Upper lobe of left lung (tissue), 4 donors: Measurements from ENCODE around the gene PRH2.

Experiments
- EP300 ChIP-seq, 4 donors: sonication (generic); formaldehyde crosslinking; IDR thresholded peaks; one replicate each; pipeline ENCODE4 v1.5.1; 2017; ENCODE audit warnings: antibody characterized with exemption in 4 of 4, control low read depth in 2 of 4
- POLR2A ChIP-seq, 4 donors: fragments of 450-650 bp; IDR thresholded peaks; one replicate each; pipeline ENCODE4 v1.5.1; 2016 to 2017; ENCODE audit warnings: antibody characterized with exemption in 4 of 4, mild to moderate bottlenecking in 2 of 4
- POLR2AphosphoS5 ChIP-seq, 2 donors: sonication (generic); formaldehyde crosslinking; IDR thresholded peaks; one replicate each; pipeline ENCODE4 v1.5.1; 2017; ENCODE audit warnings: antibody characterized with exemption in 2 of 2
- TF ChIP-seq, protein P1 (sequence below), 6 experiments: fragments of 450-650 bp in 4 of 6; fragments of 200-600 bp in 2 of 6; sonication (generic) in 2 of 6; IDR thresholded peaks; one replicate each; pipeline ENCODE4 v1.5.1; 2016 to 2019; ENCODE audit warnings: antibody characterized with exemption in 6 of 6

- TF ChIP-seq, protein P1, sequence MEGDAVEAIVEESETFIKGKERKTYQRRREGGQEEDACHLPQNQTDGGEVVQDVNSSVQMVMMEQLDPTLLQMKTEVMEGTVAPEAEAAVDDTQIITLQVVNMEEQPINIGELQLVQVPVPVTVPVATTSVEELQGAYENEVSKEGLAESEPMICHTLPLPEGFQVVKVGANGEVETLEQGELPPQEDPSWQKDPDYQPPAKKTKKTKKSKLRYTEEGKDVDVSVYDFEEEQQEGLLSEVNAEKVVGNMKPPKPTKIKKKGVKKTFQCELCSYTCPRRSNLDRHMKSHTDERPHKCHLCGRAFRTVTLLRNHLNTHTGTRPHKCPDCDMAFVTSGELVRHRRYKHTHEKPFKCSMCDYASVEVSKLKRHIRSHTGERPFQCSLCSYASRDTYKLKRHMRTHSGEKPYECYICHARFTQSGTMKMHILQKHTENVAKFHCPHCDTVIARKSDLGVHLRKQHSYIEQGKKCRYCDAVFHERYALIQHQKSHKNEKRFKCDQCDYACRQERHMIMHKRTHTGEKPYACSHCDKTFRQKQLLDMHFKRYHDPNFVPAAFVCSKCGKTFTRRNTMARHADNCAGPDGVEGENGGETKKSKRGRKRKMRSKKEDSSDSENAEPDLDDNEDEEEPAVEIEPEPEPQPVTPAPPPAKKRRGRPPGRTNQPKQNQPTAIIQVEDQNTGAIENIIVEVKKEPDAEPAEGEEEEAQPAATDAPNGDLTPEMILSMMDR (IDR thresholded peaks at IDR 0.05), result no peak
- TF ChIP-seq POLR2A (IDR thresholded peaks at IDR 0.05) (no peak), EP300 (IDR thresholded peaks at IDR 0.05) (no peak), POLR2AphosphoS5 (IDR thresholded peaks at IDR 0.05) (no peak)
Measured at GRCh38 chr12:10889226-10889625, 39.8 kb upstream of the PRH2 start.
